IPS-NIHi11 (cell line): ENCODE measurements around the gene PELI1.
"Not testable (repeated sequence)": the region's sequence is repeated elsewhere in the genome, so short reads cannot be mapped to it uniquely, and the experiment has no call there.

Experiments
- DNase-seq: peaks from one replicate; pipeline ENCODE4 v3.0.0; 2012; ENCODE audit warnings: mixed read lengths, low spot score

The PELI1 gene

GRCh38 chr2:64086347-64087082, 57.7 kb downstream of the PELI1 start:
- DNase-seq, result no peak

GRCh38 chr2:64085936-64086335, 58.3 kb downstream of the PELI1 start:
- no peak for DNase-seq

GRCh38 chr2:64081046-64081445, 63.2 kb downstream of the PELI1 start:
- DNase-seq, result no peak

- no peak for DNase-seq
Observed at GRCh38 chr2:64080179-64080578, 64.0 kb downstream of the PELI1 start.

- DNase-seq, result not testable (repeated sequence)
Observed at GRCh38 chr2:64079688-64080087, 64.5 kb downstream of the PELI1 start.

GRCh38 chr2:64076828-64077227, 67.4 kb downstream of the PELI1 start:
- DNase-seq, result not testable (repeated sequence)

GRCh38 chr2:64074616-64075015, 69.6 kb downstream of the PELI1 start:
- not testable (repeated sequence) for DNase-seq

GRCh38 chr2:64067326-64067725, 76.9 kb downstream of the PELI1 start:
- no peak for DNase-seq

- DNase-seq, result no peak
Observed at GRCh38 chr2:64065516-64065915, 78.7 kb downstream of the PELI1 start.

GRCh38 chr2:64063924-64064331, 80.3 kb downstream of the PELI1 start:
- DNase-seq, result no peak

- DNase-seq, result no peak
Observed at GRCh38 chr2:64063454-64063853, 80.8 kb downstream of the PELI1 start.

GRCh38 chr2:64062840-64063239, 81.4 kb downstream of the PELI1 start:
- DNase-seq, result no peak

- no peak for DNase-seq
Observed at GRCh38 chr2:64059270-64059669, 85.0 kb downstream of the PELI1 start.

GRCh38 chr2:64056021-64056420, 88.2 kb downstream of the PELI1 start:
- DNase-seq, result no peak

GRCh38 chr2:64054161-64054915, 89.9 kb downstream of the PELI1 start:
- no peak for DNase-seq

- DNase-seq, result no peak
Observed at GRCh38 chr2:64052463-64053241, 91.6 kb downstream of the PELI1 start.

GRCh38 chr2:64049633-64050220, 94.5 kb downstream of the PELI1 start:
- DNase-seq, result peak; percentile 58

GRCh38 chr2:64045938-64046337, 98.3 kb downstream of the PELI1 start:
- DNase-seq, result no peak
